ENCODE results near the gene ABCA1. TPM values are rescaled to one million over a fixed set of nuclear protein-coding genes. Genes with fewer than 3 reads are reported as not detected.

The ABCA1 gene
- total and polyA plus RNA-seq, 10 of the 15 experiments (the other 5 are each of a cell fraction or from before 2014, with no cell fraction given): 0.01 to 0.56 (median 0.16) TPM

DNA sequence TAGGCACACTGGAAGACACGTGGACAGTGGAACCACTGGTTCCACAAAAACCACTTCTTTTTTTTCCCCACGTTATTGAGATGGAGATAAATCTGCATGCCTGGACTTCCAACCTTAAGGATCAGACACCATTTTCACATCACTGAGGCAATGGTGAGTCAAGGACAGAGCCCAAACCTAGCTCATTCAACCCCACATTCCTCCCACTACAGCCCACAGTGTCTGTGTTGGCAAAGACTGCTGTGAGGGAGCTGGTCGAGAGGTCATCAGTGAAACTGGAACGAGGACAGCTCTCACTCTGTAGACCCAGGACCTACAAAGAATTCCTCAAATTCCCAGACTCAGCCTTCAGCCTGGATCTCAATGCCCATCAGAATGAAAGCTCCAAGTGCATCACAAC, 74.8 kb downstream of the ABCA1 start:
- 4% methylated on average over 4 of the region's 4 CpGs for WGBS (ENCODE audit: insufficient coverage, insufficient replicate concordance, low lambda C conversion rate, missing lambda C conversion rate)
- POLR2A ChIA-PET: no interaction called here
- no peak for TF ChIP-seq RCOR1 (conservative IDR thresholded peaks at IDR 0.05; ENCODE audit: low read depth, low read length)
- Histone ChIP-seq H3K9me3 (replicated peaks; ENCODE audit: control insufficient read depth, insufficient read depth, low read length) (no peaks in the 10 kb centered on the region), H3K36me3 (ENCODE audit: control insufficient read depth in 2 of 2, insufficient read depth in 2 of 2, low read length in 1 of 2) (no peaks in the 10 kb centered on the region), H3K9ac (ENCODE audit: control insufficient read depth, insufficient read depth, low read length) (no peak overlapping the region), H3K27ac (ENCODE audit: control insufficient read depth, insufficient read depth) (no peak overlapping the region), H3K79me2 (ENCODE audit: control insufficient read depth, insufficient read depth, low read length) (no peaks in the 10 kb centered on the region), H2AFZ (ENCODE audit: control insufficient read depth, low read depth, low read length) (no peak overlapping the region), H3K4me2 (ENCODE audit: control insufficient read depth, insufficient read depth) (no peak overlapping the region), H4K20me1 (ENCODE audit: control insufficient read depth, insufficient read depth) (no peaks in the 10 kb centered on the region), H3K27me3 (replicated peaks in 1 of 2; ENCODE audit: control insufficient read depth in 2 of 2, insufficient read depth in 2 of 2, low read length in 1 of 2) (no peaks in the 10 kb centered on the region; a peak in 1 of 4 replicates), H3K4me1 (ENCODE audit: control insufficient read depth, insufficient read depth, low read length) (no peaks in the 10 kb centered on the region), H3K4me3 (no peak overlapping the region)
- intact Hi-C loops (cut with micrococcal nuclease; ENCODE audit: unreplicated experiment) (no loop called here), in situ Hi-C loops (cut with MboI) (no loop called here)
- ATAC-seq: no peak
- DNase-seq (ENCODE audit: low read depth, low spot score): no peak
- RAD21 ChIA-PET (ENCODE audit: unreplicated experiment): no interaction called here
- CTCF ChIA-PET: interaction anchor here (1.0 to 1.4 kb wide), 2 partner anchors 10 kb away, joined by 5 to 8 read pairs; no protein-coding TSS in a partner anchor
- BruUV-seq (replicated peaks): no TSS peak
- no peak for FAIRE-seq
- SMC1A ChIA-PET (ENCODE audit: uncharacterized antibody, unreplicated experiment): interaction anchor here (0.6 to 0.8 kb wide), 2 partner anchors 9 to 15 kb away, joined by 3 read pairs; no protein-coding TSS in a partner anchor

GRCh38 chr9:104851546-104851920, 76.4 kb downstream of the ABCA1 start:
- Histone ChIP-seq H3K27ac (ENCODE audit: control insufficient read depth, insufficient read depth) (no peak overlapping the region), H4K20me1 (ENCODE audit: control insufficient read depth, insufficient read depth) (no peaks in the 10 kb centered on the region), H3K79me2 (ENCODE audit: control insufficient read depth, insufficient read depth, low read length) (no peaks in the 10 kb centered on the region), H3K9me3 (replicated peaks; ENCODE audit: control insufficient read depth, insufficient read depth, low read length) (no peaks in the 10 kb centered on the region), H3K27me3 (replicated peaks in 1 of 2; ENCODE audit: control insufficient read depth in 2 of 2, insufficient read depth in 2 of 2, low read length in 1 of 2) (no peaks in the 10 kb centered on the region; a peak in 1 of 4 replicates), H3K4me2 (ENCODE audit: control insufficient read depth, insufficient read depth) (no peak overlapping the region), H2AFZ (ENCODE audit: control insufficient read depth, low read depth, low read length) (no peak overlapping the region), H3K4me1 (ENCODE audit: control insufficient read depth, insufficient read depth, low read length) (no peaks in the 10 kb centered on the region), H3K36me3 (ENCODE audit: control insufficient read depth in 2 of 2, insufficient read depth in 2 of 2, low read length in 1 of 2) (no peaks in the 10 kb centered on the region), H3K4me3 (no peak overlapping the region), H3K9ac (ENCODE audit: control insufficient read depth, insufficient read depth, low read length) (no peak overlapping the region)
- FAIRE-seq: no peak
- DNase-seq (ENCODE audit: low read depth, low spot score): no peak
- intact Hi-C loops (cut with micrococcal nuclease; ENCODE audit: unreplicated experiment): no loop called here
- ChIA-PET SMC1A (ENCODE audit: uncharacterized antibody, unreplicated experiment) (no interaction called here), POLR2A (no interaction called here), CTCF (no interaction called here), RAD21 (ENCODE audit: unreplicated experiment) (no interaction called here)
- no peak for ATAC-seq
- in situ Hi-C loops (cut with MboI): no loop called here
- BruUV-seq (replicated peaks): no TSS peak
- WGBS (ENCODE audit: insufficient coverage, insufficient replicate concordance, low lambda C conversion rate, missing lambda C conversion rate): 45% methylated on average over 3 of the region's 3 CpGs
- TF ChIP-seq ZNF384 (IDR thresholded peaks at IDR 0.05; ENCODE audit: borderline replicate concordance, low read depth, low read length): no peak
- TF ChIP-seq RELB (IDR thresholded peaks at IDR 0.05; ENCODE audit: low read depth): no peak
- TF ChIP-seq MYB (IDR thresholded peaks at IDR 0.05; ENCODE audit: borderline replicate concordance, low read depth, low read length): no peak
- no peak for TF ChIP-seq NFYA (IDR thresholded peaks at IDR 0.05; ENCODE audit: borderline replicate concordance, low read depth, low read length)
- no peak for TF ChIP-seq ZNF622 (IDR thresholded peaks at IDR 0.05)
- TF ChIP-seq NFIC (IDR thresholded peaks at IDR 0.05; ENCODE audit: low read depth, low read length): no peak
- TF ChIP-seq BMI1 (IDR thresholded peaks at IDR 0.05; ENCODE audit: borderline replicate concordance): no peak
- no peak for TF ChIP-seq SUPT20H (IDR thresholded peaks at IDR 0.05; ENCODE audit: borderline replicate concordance, control insufficient read depth, low read depth, low read length)
- no peak for TF ChIP-seq BCL3 (IDR thresholded peaks at IDR 0.05; ENCODE audit: borderline replicate concordance, insufficient read depth, low read depth, low read length, poor library complexity, severe bottlenecking)
- TF ChIP-seq, protein P1, sequence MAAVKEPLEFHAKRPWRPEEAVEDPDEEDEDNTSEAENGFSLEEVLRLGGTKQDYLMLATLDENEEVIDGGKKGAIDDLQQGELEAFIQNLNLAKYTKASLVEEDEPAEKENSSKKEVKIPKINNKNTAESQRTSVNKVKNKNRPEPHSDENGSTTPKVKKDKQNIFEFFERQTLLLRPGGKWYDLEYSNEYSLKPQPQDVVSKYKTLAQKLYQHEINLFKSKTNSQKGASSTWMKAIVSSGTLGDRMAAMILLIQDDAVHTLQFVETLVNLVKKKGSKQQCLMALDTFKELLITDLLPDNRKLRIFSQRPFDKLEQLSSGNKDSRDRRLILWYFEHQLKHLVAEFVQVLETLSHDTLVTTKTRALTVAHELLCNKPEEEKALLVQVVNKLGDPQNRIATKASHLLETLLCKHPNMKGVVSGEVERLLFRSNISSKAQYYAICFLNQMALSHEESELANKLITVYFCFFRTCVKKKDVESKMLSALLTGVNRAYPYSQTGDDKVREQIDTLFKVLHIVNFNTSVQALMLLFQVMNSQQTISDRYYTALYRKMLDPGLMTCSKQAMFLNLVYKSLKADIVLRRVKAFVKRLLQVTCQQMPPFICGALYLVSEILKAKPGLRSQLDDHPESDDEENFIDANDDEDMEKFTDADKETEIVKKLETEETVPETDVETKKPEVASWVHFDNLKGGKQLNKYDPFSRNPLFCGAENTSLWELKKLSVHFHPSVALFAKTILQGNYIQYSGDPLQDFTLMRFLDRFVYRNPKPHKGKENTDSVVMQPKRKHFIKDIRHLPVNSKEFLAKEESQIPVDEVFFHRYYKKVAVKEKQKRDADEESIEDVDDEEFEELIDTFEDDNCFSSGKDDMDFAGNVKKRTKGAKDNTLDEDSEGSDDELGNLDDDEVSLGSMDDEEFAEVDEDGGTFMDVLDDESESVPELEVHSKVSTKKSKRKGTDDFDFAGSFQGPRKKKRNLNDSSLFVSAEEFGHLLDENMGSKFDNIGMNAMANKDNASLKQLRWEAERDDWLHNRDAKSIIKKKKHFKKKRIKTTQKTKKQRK (IDR thresholded peaks at IDR 0.05; ENCODE audit: low read depth, low read length): no peak
